SK-N-SH treated with all-trans-retinoic acid at 6 μM for 48 hours (cell line): ENCODE data around the gene TOMM40.

Experiments used
- ARNTL ChIP-seq: fragments of 450-650 bp; formaldehyde crosslinking; IDR thresholded peaks from 2 replicates; pipeline ENCODE4 v1.5.0; 2020; ENCODE audit warnings: low read depth, mild to moderate bottlenecking, moderate library complexity, borderline replicate concordance
- ESRRG ChIP-seq: fragments of 250-450 bp; sonication (Bioruptor Pico); IDR thresholded peaks from 2 replicates; pipeline ENCODE4 v1.6.1; 2021; ENCODE audit warnings: mild to moderate bottlenecking
- OSR1 ChIP-seq: fragments of 250-450 bp; sonication (Bioruptor Pico); IDR thresholded peaks from 2 replicates; pipeline ENCODE4 v1.8.0; 2022; ENCODE audit warnings: moderate library complexity, mild to moderate bottlenecking, inconsistent platforms
- RARB ChIP-seq: fragments of 250-450 bp; sonication (Bioruptor Pico); IDR thresholded peaks from 2 replicates; pipeline ENCODE4 v1.8.0; 2021; ENCODE audit warnings: mild to moderate bottlenecking, moderate library complexity
- SNAI2 ChIP-seq: fragments of 250-450 bp; sonication (Bioruptor Pico); IDR thresholded peaks from 2 replicates; pipeline ENCODE4 v1.5.0; 2020; ENCODE audit warnings: mild to moderate bottlenecking, moderate library complexity
- TOX ChIP-seq: fragments of 250-450 bp; sonication (Bioruptor Pico); IDR thresholded peaks from 2 replicates; pipeline ENCODE4 v1.8.0; 2021; ENCODE audit warnings: mild to moderate bottlenecking, moderate library complexity, borderline replicate concordance
- ZC3H10 ChIP-seq: fragments of 250-450 bp; sonication (Bioruptor Pico); IDR thresholded peaks from 2 replicates; pipeline ENCODE4 v1.5.1; 2021; ENCODE audit warnings: mild to moderate bottlenecking, moderate library complexity
- ZFP3 ChIP-seq: fragments of 250-450 bp; sonication (Bioruptor Pico); IDR thresholded peaks from 2 replicates; pipeline ENCODE4 v1.5.0; 2020; ENCODE audit warnings: mild to moderate bottlenecking, moderate library complexity
- ZFP30 ChIP-seq: fragments of 450-650 bp; formaldehyde crosslinking; IDR thresholded peaks from 2 replicates; pipeline ENCODE4 v1.5.0; 2022; ENCODE audit warnings: mild to moderate bottlenecking, moderate library complexity
- TF ChIP-seq, protein P1 (sequence below): fragments of 250-450 bp; sonication (Bioruptor Pico); IDR thresholded peaks from 2 replicates; pipeline ENCODE4 v1.5.1; 2020; ENCODE audit warnings: low read depth, mild to moderate bottlenecking, moderate library complexity

GRCh38 chr19:44894052-44894400 is 3.0 kb downstream of the TOMM40 start:
- TF ChIP-seq TOX (no peak), ZFP3 (CRISPR knock-in tag) (no peak), RARB (CRISPR knock-in tag) (no peak), ESRRG (CRISPR knock-in tag) (no peak), SNAI2 (CRISPR knock-in tag) (no peak), OSR1 (CRISPR knock-in tag) (no peak), ZC3H10 (CRISPR knock-in tag) (no peak), ZFP30 (CRISPR knock-in tag) (no peak), ARNTL (CRISPR knock-in tag) (no peak)
- TF ChIP-seq, protein P1, sequence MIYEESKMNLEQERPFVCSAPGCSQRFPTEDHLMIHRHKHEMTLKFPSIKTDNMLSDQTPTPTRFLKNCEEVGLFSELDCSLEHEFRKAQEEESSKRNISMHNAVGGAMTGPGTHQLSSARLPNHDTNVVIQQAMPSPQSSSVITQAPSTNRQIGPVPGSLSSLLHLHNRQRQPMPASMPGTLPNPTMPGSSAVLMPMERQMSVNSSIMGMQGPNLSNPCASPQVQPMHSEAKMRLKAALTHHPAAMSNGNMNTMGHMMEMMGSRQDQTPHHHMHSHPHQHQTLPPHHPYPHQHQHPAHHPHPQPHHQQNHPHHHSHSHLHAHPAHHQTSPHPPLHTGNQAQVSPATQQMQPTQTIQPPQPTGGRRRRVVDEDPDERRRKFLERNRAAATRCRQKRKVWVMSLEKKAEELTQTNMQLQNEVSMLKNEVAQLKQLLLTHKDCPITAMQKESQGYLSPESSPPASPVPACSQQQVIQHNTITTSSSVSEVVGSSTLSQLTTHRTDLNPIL (CRISPR knock-in tag), result no peak
